ENCODE results near the gene EPS15. TPM values are rescaled to one million over a fixed set of nuclear protein-coding genes. Genes with fewer than 3 reads are reported as not detected.
"Not testable (repeated sequence)": the region's sequence is repeated elsewhere in the genome, so short reads cannot be mapped to it uniquely, and the experiment has no call there.

EPS15 gene
- total and polyA plus RNA-seq, 2 donors from 2014 or later, result 17.5 to 91.3 TPM

GRCh38 chr1:51416910-51417309, 102.2 kb downstream of the EPS15 start:
- FAIRE-seq (no peak), DNase-seq (no peak)
- intact Hi-C loops (cut with DNase I), result no loop called here
- Histone ChIP-seq H3K9me3 (ENCODE audit: control insufficient read depth in 2 of 3, insufficient read depth in 1 of 3, low read length in 3 of 3) (no peaks in the 10 kb centered on the region), H3K27me3 (ENCODE audit: control insufficient read depth, insufficient read depth, low read length) (no peaks in the 10 kb centered on the region), H3K4me1 (ENCODE audit: control insufficient read depth in 2 of 3, insufficient read depth in 2 of 3, low read depth in 1 of 3, low read length in 3 of 3) (no peaks in the 10 kb centered on the region), H3K9ac (ENCODE audit: low read length in 3 of 3) (no peak overlapping the region), H3K4me3 (ENCODE audit: low read length in 3 of 3) (no peak overlapping the region), H3K36me3 (ENCODE audit: control insufficient read depth in 2 of 3, insufficient read depth in 3 of 3, low read length in 3 of 3) (no peaks in the 10 kb centered on the region), H3K27ac (ENCODE audit: low read depth in 2 of 2, low read length in 2 of 2) (no peak overlapping the region)
- TF ChIP-seq CTCF (IDR thresholded peaks at IDR 0.05; ENCODE audit: borderline replicate concordance, extremely low read depth, insufficient read depth), result no peak

GRCh38 chr1:51415963-51416362, 103.1 kb downstream of the EPS15 start:
- FAIRE-seq (no peak), DNase-seq (no peak)
- H3K9me3 ChIP-seq (ENCODE audit: control insufficient read depth in 2 of 3, insufficient read depth in 1 of 3, low read length in 3 of 3), result no peaks in the 10 kb centered on the region
- H3K9ac ChIP-seq (ENCODE audit: low read length in 3 of 3), result no peak overlapping the region
- intact Hi-C loops (cut with DNase I), result no loop called here
- H3K27me3 ChIP-seq (ENCODE audit: control insufficient read depth, insufficient read depth, low read length), result no peaks in the 10 kb centered on the region
- TF ChIP-seq CTCF (IDR thresholded peaks at IDR 0.05; ENCODE audit: borderline replicate concordance, extremely low read depth, insufficient read depth), result no peak
- no peaks in the 10 kb centered on the region for H3K36me3 ChIP-seq (ENCODE audit: control insufficient read depth in 2 of 3, insufficient read depth in 3 of 3, low read length in 3 of 3)
- H3K4me3 ChIP-seq (ENCODE audit: low read length in 3 of 3), result no peak overlapping the region
- no peaks in the 10 kb centered on the region for H3K4me1 ChIP-seq (ENCODE audit: control insufficient read depth in 2 of 3, insufficient read depth in 2 of 3, low read depth in 1 of 3, low read length in 3 of 3)
- no peak overlapping the region for H3K27ac ChIP-seq (ENCODE audit: low read depth in 2 of 2, low read length in 2 of 2)

- no peak for TF ChIP-seq CTCF (IDR thresholded peaks at IDR 0.05; ENCODE audit: borderline replicate concordance, extremely low read depth, insufficient read depth)
- Histone ChIP-seq H3K9ac (ENCODE audit: low read length in 3 of 3) (no peak overlapping the region), H3K36me3 (ENCODE audit: control insufficient read depth in 2 of 3, insufficient read depth in 3 of 3, low read length in 3 of 3) (no peaks in the 10 kb centered on the region), H3K27ac (ENCODE audit: low read depth in 2 of 2, low read length in 2 of 2) (no peak overlapping the region), H3K9me3 (ENCODE audit: control insufficient read depth in 2 of 3, insufficient read depth in 1 of 3, low read length in 3 of 3) (no peaks in the 10 kb centered on the region), H3K4me1 (ENCODE audit: control insufficient read depth in 2 of 3, insufficient read depth in 2 of 3, low read depth in 1 of 3, low read length in 3 of 3) (no peaks in the 10 kb centered on the region), H3K27me3 (ENCODE audit: control insufficient read depth, insufficient read depth, low read length) (no peaks in the 10 kb centered on the region), H3K4me3 (ENCODE audit: low read length in 3 of 3) (no peak overlapping the region)
- intact Hi-C loops (cut with DNase I), result no loop called here
- DNase-seq (no peak), FAIRE-seq (peak; percentile 47)
Measured at GRCh38 chr1:51414811-51415210, 104.3 kb downstream of the EPS15 start.

GRCh38 chr1:51411820-51412219, 107.2 kb downstream of the EPS15 start:
- H3K9ac ChIP-seq (ENCODE audit: low read length in 3 of 3); H3K27ac ChIP-seq (ENCODE audit: low read depth in 2 of 2, low read length in 2 of 2); H3K4me1 ChIP-seq (ENCODE audit: control insufficient read depth in 2 of 3, insufficient read depth in 2 of 3, low read depth in 1 of 3, low read length in 3 of 3); H3K9me3 ChIP-seq (ENCODE audit: control insufficient read depth in 2 of 3, insufficient read depth in 1 of 3, low read length in 3 of 3); H3K4me3 ChIP-seq (ENCODE audit: low read length in 3 of 3); H3K27me3 ChIP-seq (ENCODE audit: control insufficient read depth, insufficient read depth, low read length); FAIRE-seq; intact Hi-C loops (cut with DNase I); DNase-seq: not testable (repeated sequence)
- H3K36me3 ChIP-seq (ENCODE audit: control insufficient read depth in 2 of 3, insufficient read depth in 3 of 3, low read length in 3 of 3), result peaks cover 2 to 18% (median 18%) of the 10 kb centered on the region in 3 donors
